Skin of body (tissue), 2 donors: Measurements from ENCODE around the gene RAB11FIP2. TPM values are rescaled to one million over a fixed set of nuclear protein-coding genes. Genes with fewer than 3 reads are reported as not detected.
"Not testable (repeated sequence)": the region's sequence is repeated elsewhere in the genome, so short reads cannot be mapped to it uniquely, and the experiment has no call there.

Experiments used
- DNase-seq: peaks from one replicate; lab custom pipeline; 2025; lab: John Stamatoyannopoulos, UW
- total RNA-seq: library from RNA; depleted of rRNA; stranded (reverse); fragments of >200 nt; gene quantifications from one replicate; pipeline ENCODE4 v1.2.3, GENCODE V29; 2014

Gene RAB11FIP2, protein sequence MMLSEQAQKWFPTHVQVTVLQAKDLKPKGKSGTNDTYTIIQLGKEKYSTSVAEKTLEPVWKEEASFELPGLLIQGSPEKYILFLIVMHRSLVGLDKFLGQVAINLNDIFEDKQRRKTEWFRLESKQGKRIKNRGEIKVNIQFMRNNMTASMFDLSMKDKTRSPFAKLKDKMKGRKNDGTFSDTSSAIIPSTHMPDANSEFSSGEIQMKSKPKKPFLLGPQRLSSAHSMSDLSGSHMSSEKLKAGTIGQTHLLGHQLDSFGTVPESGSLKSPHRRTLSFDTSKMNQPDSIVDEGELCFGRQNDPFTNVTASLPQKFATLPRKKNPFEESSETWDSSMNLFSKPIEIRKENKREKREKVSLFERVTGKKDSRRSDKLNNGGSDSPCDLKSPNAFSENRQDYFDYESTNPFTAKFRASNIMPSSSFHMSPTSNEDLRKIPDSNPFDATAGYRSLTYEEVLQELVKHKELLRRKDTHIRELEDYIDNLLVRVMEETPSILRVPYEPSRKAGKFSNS
- 32.7 TPM for total RNA-seq

DNA sequence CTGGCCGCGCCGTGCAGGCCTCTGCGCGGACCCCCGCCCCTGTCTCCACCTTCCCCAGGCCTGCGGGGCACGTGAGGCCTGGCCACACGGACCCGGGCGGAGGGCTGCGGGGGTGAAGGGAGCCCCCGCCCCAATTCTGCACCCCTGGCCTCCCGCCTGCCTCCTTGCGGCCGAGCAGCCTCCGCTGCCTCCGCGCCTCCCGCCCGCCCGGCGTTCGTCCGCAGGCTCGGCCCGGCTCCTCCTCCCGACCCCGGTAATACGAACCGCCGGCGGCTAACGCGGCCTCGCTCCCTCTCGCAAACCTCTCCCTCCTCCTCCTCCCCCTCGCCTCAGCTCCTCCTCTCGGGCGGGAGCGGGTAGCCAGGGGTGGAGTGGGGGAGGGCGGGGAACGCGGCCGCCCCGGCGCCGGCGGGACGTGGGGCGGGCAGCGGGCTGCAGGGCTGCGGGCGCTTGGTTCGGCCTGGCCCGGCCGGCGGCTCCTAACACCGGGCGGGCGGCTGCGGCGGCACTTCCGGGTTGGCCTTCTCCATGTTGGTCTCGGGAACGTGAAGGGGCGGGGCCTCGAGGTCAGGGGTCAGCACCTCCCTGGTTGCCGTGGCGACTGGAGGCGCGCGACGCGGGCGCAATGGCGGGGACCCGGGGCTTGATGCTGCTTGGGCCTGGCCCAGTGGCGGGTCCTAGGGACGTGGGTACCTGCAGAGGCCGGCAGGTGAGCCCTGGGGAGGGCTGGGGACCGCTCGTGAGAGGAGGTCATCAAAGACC lies at the start of gene RAB11FIP2:
TSS of gene RAB11FIP2 (minus strand) at position 547 of the 762 bp plus-strand sequence. CDS start 778 bp downstream, outside the sequence.
- peak; percentile 86 for DNase-seq

DNA sequence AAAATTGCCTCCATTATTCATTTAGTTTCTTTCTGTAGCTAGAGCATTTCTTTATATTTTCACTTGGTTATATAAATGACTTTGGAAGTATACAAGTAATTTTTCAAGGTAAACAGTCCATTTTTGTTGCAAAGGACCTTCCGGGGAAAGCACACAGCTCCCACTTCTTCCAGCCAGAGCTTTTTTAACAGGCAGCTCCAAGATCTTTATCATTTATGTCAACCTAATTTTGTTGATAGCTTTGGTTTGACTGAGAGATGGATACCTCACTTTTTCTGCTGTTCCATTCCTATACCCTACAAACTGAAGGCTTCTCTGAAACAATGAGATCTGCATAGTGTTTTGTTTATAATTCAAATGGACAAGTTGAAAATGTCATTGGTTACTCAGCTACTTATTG lies 49.3 kb upstream of the RAB11FIP2 start:
- DNase-seq: no peak

DNA sequence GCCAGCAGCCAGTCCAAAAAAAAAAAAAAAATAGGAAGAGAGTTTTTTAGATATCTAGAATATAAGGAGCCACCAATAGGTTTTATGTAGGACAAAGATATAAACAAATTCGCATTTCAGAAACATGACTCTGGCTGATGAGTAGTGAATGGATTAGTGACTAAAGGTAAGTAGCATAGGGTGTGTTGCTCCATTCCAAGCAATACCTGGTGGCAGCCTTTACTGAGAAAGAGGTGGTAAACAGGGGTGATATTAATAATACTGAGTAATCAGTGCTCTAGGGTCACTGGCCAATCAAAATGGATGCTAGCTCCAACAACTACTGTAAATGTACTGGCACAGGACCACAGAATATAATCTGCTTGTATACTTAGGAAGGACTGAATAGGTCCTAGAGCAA lies 45.5 kb upstream of the RAB11FIP2 start:
- no peak for DNase-seq

DNA sequence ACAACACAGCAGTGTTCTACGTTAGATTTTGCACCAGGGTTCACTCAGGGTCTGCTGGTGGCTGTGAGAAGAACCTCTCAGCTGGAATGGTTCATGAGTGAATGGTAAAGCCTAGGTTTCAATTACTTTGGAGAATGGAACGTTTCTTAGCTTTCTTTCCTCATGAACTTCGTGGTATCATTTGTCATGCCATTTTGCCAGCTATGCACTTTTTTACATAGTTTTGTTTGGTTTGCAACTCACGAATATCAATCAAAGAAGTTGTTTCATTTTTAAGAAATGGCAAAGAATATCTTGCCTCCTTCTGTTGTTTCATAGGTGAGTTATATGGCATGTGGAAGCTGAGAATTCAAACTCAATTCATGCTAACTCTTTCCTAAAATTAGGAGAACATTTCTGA lies 34.1 kb upstream of the RAB11FIP2 start:
- DNase-seq: no peak

DNA sequence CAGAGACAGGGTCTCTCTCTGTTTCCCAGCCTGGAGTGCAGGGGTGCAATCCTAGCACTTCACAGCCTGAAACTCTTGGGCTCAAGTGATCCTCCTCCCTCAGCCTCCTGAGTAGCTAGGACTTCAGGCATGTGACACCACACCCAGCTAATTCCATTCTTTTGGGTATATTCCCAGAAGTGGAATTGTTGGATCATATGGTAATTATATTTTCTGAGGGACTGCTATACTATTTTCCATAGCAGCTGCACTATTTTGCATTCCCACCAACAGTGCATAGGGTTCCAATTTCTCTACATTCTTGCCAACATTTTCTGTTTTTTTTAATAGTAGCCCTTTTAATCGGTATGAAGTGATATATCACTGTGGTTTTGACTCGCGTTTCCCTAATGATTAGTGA lies 30.0 kb upstream of the RAB11FIP2 start:
- DNase-seq: peak; percentile 74

DNA sequence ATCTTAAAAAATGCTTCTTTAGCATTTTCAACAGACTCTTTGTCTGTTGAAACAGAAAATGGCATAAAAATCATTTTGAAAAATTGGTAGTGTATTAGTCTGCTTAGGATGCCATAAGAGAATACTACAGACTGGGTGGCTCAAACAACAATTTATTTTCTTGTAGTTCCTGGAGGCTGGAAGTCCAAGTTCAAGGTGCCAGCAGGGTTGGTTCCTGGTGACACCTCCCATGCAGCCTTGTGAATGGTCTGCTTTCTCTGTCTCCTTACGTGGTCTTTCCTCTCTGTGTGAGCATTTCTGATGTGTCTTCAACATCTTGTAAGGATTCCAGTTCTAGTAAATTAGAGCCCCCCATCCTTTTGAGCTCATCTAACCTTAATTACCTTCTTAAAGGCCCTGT lies 26.1 kb upstream of the RAB11FIP2 start:
- no peak for DNase-seq

DNA sequence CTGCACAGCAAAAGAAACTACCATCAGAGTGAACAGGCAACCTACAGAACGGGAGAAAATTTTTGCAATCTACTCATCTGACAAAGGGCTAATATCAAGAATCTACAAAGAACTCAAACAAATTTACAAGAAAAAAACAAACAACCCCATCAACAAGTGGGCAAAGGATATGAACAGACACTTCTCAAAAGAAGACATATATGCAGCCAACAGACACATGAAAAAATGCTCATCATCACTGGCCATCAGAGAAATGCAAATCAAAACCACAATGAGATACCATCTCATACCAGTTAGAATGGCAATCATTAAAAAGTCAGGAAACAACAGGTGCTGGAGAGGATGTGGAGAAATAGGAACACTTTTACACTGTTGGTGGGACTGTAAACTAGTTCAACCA lies 20.6 kb upstream of the RAB11FIP2 start:
- DNase-seq: not testable (repeated sequence)

DNA sequence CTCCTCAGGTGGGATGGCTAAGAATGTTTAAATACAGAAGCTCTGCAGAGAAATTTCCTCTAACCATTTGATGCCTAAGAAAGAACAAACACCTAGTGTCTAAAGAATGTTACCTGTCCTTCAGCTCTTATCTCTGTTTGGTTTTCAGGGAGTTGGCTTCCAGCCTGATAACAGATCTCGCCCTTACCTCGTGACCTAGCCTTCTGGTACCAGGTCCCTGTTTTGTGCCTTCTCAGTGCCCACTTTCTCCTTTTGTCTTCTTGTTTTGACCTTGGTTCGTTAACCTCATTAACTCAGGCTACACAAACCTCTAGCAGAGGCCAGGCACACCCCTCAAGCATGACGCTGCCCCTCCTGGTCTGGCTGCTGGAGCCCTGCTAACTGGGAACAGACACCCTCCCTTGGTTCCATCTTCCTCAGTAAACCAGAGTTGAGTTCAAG lies 16.1 kb upstream of the RAB11FIP2 start:
- no peak for DNase-seq

DNA sequence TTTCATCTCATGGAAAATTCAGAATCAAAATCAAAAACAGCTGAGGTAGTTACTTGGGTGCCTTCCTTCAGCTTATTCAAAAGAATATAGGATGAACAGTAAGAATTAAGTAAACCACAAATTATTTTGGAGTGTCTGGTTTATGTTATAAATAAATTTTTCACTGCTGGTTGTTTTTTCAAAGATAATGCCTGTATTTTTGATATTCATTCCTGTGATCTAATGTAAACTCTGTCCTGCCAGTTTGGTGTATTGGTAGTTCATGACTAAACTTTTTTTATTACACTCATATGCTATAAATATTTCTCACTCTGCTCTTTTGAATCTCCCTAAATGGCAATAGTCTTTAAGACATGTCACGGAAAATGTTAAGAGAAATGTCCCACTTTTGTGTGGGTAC lies 11.6 kb upstream of the RAB11FIP2 start:
- DNase-seq: no peak

DNA sequence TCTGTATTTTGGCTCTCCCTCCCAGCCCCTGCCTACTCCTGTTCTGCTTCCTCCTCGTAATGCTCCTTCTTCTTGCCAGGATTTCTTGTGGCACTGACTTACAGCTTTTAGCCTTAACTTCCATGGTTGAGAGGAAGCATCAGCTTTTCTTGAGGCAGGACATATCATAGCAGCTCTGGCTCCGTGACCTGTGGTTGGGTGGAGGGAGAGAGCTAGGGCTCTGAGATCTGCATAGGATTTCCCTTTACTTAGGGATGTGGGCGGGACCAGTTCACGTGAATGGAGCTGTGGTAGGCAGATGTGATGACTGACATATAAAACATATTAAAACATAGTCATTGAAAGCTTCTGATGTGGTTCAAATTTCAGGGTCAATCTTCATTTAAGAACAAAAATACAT lies 10.6 kb upstream of the RAB11FIP2 start:
- DNase-seq: no peak

DNA sequence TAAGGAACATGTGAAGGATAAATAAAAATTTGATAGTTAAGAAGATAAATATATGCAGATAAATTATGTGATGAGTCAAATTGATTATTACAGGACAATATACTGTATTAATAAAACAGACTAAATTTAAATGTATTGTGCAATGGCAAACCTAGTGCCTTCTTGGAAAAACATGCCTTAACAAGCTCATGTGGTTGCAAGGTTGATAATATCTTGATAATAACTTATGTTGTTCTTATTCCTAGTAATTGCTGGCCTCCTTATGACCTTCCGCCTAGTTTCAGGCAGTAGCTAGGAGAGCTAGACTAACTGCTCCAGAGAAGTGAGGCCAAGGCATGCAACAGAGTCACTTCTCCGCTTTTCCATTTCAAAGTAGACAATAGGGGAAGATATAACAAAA lies 7.6 kb upstream of the RAB11FIP2 start:
- DNase-seq: no peak

DNA sequence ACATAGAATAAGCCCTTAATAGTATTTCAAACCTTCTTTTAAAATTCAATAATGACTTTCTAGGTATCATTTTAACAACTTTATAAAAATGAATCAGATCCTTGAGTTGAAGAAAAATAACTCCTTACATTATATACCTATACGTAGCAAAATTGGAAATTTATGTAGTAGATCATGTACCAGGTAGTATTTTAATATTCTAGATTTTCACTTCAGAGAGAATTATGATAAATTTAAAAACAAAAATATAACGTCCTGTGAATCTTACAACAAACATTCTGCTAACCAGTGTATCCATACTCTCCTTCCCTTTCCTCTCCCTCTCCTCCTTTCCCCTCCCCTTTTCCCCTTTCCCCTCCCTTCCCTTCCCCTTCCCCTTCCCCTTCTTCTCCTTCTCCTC lies 6.1 kb upstream of the RAB11FIP2 start:
- no peak for DNase-seq

DNA sequence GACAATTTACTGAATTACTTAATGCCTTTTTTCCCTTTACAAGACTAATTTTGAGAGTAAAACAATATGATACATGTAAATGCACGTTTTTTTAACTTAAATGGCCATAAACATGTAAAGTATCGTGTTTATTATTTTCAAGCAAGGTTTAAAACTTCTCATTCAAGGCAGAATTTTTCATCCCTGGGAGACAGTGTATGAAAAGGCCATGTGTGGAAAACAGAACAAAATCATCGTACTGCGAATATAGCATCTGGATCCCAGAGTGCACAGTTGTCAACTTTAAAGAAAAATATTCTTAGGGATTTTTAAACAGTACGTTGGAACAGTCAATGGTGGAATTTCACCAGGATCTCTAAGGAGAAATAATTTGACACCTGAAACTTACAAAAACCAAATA lies 1.1 kb upstream of the RAB11FIP2 start:
- DNase-seq: peak; percentile 38

DNA sequence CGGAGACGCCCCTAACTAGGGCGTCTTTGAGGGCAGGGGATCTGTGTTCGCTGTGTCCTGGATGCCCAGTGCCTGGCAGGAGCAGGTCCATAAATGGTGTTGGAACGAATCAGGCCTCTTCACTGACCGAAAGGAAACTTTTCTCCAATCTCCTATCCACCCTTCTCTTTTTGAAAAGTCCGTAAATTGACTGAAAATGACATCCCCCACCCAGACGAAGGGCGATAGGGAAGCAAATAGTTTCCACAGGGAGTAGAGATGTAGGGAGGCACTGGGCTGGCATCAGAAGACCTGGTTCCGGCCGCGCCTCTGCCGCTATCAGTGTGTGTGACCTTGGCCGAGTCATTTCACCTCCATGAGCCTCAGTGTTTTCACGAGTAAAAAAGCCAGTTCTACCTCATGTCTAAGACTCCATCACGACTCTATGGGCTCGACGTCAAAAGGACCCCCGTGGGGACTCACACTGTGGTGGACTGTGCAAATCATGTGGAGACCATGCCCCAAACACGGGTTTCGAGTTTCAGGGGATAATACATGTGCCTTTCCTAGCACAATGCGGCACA lies 497 bp upstream of the RAB11FIP2 start:
- DNase-seq: no peak

DNA sequence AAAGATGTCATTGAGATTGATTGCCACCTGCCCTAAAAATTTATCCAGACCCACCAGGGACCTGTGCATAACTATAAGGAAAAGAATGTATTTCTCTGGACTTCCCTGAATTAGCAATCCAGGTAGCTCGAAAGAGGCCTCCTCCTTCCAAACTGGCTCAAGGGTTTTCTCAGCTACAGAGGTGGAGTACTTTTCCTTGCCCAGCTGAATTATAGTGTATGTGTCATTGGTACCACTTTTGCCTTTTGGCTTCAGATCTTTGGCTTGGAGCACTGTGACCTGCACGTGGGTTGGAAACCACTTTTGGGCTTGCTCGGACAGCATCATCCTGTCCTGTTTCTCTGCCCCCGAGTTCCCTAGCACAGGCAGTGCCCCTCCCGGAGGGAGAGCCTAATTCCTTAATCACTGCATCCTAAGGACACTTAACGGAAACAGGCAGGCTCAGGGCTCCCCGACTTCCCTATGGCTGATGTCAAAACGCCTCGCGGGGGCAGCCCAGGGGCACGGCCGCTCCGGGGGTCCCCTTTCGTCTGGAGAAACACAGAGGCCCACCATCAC lies 825 bp downstream of the RAB11FIP2 start:
- DNase-seq: peak; percentile 50

DNA sequence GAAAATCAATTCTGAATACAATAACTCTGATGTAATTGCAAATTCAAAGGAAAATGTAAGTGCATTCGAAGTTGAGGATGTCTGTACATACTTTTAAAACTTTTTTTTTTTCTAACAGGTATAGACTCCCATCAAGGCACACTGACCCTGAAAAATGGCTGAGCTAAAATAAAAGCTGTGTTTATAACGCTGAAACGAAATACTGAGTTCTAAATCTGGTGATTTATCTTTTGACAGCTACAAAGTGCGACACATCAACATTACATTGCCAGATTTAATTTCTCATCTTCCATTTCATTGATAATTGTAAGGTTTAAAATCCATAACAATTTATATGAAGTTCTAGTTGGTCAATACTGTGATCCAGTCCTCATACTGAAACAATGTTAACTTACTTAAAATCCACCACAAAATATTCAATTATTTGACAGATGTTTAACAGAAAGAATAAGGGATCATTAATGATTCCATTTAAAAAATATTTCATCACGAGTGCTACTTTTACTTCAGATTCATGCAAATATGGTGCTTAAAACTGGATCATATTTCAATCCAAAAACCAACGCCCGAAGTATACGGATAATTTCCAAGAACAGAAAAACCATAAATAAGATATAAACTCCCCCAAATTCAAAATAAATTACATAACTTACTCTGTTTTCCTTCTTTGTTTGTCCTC lies 1.4 kb downstream of the RAB11FIP2 start:
- peak; percentile 50 for DNase-seq

DNA sequence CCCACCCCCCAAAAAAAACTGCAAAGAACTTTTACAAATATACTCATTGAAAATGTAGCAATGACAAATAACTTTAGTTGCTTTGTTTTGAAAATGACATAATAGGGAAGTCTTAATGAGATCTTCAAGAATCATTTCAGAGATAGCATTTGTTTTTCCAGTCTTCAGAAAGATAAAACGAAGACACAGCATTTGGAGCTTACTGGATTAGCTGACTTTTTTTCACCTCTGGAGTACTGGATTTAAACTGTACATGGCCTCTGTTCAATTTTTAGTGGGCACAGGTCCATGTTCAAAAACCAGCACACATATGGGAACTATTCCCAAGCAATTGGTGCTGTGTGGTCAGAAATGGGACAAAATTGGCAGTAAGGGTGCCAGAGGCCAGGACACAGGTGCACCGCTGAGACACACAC lies 3.9 kb downstream of the RAB11FIP2 start:
- peak; percentile 22 for DNase-seq

DNA sequence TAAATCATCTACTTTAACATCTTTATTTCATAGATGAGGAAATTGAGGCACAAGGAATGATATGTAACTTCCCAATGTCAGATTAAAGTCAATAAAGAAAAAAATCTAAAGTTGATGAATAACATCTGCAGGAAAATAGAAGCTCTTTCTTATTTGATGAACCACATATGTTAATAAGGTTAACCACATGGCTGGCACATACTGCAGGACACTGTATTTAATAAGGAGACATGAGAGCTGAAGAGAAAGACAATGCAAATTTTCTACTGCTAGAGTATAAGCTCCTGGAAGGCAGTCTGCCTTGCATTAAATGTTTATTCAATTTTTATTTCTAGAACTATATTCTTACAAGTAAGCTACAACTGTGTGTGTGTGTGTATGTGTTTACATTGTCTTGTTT lies 4.4 kb downstream of the RAB11FIP2 start:
- DNase-seq: peak; percentile 62

DNA sequence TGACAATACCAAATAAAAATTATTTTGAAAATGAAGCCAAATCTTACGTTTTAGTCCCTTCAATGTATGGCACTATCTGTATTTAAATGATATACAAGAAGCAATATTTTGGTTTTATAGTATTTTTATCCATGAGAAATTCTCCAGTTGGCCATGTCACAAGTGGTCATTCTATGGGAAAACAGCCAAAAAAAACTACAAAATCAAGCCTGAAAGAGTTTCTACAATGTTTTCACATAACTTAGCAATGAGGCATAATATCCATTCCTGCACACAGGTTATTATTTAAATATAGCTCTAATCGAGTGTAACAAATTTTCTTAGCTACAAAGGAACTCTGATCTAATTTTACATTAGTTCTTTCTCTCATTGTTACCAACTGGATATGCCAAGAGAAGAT lies 5.4 kb downstream of the RAB11FIP2 start:
- no peak for DNase-seq

DNA sequence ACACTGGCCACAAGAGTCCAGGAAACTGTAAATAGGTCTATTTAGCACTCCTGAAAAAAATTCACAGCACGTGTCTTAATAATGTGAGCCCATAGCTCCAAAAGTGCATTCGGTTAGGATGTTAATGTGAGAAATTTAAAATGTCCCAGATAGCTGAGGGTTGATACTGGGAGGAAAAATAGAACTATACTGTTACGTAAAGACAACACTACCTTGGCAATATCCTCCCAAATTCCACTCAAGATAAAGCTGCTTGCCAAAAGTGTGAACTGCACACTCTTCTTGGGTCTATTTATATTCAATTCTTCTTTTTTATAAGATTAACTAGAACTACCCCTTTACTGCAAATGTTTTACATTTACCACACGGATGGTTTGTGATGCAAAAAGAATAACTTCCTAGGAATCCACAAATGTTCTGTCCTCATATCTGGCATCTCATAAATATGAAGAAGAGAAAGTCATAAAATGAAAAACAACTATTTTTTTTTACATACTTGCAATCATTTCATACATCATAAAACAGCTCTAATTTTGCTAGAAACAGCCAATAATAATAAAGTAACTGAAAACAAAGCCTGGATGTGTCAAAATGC lies 10.4 kb downstream of the RAB11FIP2 start:
- DNase-seq: no peak
